CD14-positive monocyte (primary cell): ENCODE data around the gene MYOZ1. TPM values are rescaled to one million over a fixed set of nuclear protein-coding genes. Genes with fewer than 3 reads are reported as not detected.

ENCODE experiments used
- DNase-seq, 3 donors: peaks; one replicate each; pipeline ENCODE4 v3.0.0-alpha.2; 2011 to 2022
- H2AFZ ChIP-seq: 2 replicates; pipeline ENCODE4 v1.6.0; 2012; ENCODE audit warnings: mild to moderate bottlenecking, low read depth, low read length, inconsistent platforms; ENCODE audit not compliant: insufficient read depth, poor library complexity, severe bottlenecking
- H3K27ac ChIP-seq, 2 donors: 1 replicate in 1 of 2; 2 replicates in 1 of 2; pipeline ENCODE4 v1.5.1; 2012 to 2013; ENCODE audit warnings: low read length in 2 of 2, control low read depth in 1 of 2, inconsistent platforms in 1 of 2, low read depth in 1 of 2, mild to moderate bottlenecking in 1 of 2
- H3K27me3 ChIP-seq, 2 donors: one replicate each; pipeline versions ENCODE4 v1.6.0 to v1.6.1; 2011 to 2013; ENCODE audit warnings: low read length in 2 of 2; ENCODE audit not compliant: control insufficient read depth in 2 of 2, insufficient read depth in 2 of 2
- H3K36me3 ChIP-seq, 2 donors: replicated peaks in 1 of 2; 1 replicate in 1 of 2; 2 replicates in 1 of 2; pipeline versions ENCODE4 v1.5.1 to v1.6.1; 2012 to 2013; ENCODE audit warnings: low read length in 2 of 2, control low read depth in 1 of 2, inconsistent platforms in 1 of 2, mild to moderate bottlenecking in 1 of 2; ENCODE audit not compliant: insufficient read depth in 2 of 2, control insufficient read depth in 1 of 2
- H3K4me1 ChIP-seq, 2 donors: 1 replicate in 1 of 2; 2 replicates in 1 of 2; pipeline versions ENCODE4 v1.5.1 to v1.6.1; 2012 to 2013; ENCODE audit warnings: low read length in 2 of 2, control low read depth in 1 of 2, inconsistent platforms in 1 of 2, mild to moderate bottlenecking in 1 of 2, moderate library complexity in 1 of 2; ENCODE audit not compliant: insufficient read depth in 2 of 2, control insufficient read depth in 1 of 2
- H3K4me2 ChIP-seq: replicated peaks from 2 replicates; pipeline ENCODE3; 2012; ENCODE audit warnings: low read length, moderate library complexity, mild to moderate bottlenecking; ENCODE audit not compliant: poor library complexity, severe bottlenecking; ENCODE audit errors: extremely low read depth
- H3K4me3 ChIP-seq, 3 experiments: fragments of 200-600 bp in 1 of 3; sonication (generic) in 1 of 3; replicated peaks in 1 of 3; 1 replicate in 2 of 3; 2 replicates in 1 of 3; pipeline ENCODE4 v1.5.1; 2011 to 2013; ENCODE audit warnings: low read length in 3 of 3, mild to moderate bottlenecking in 3 of 3, control low read depth in 2 of 3, low read depth in 2 of 3, inconsistent platforms in 1 of 3, moderate library complexity in 1 of 3
- H3K79me2 ChIP-seq: 2 replicates; pipeline ENCODE4 v1.6.0; 2012; ENCODE audit warnings: mild to moderate bottlenecking, control low read depth, inconsistent platforms, low read length, moderate library complexity; ENCODE audit not compliant: insufficient read depth
- H3K9ac ChIP-seq: 2 replicates; pipeline ENCODE4 v1.6.0; 2017; ENCODE audit warnings: low read length, mild to moderate bottlenecking; ENCODE audit not compliant: insufficient read depth, poor library complexity, severe bottlenecking
- H3K9me3 ChIP-seq, 2 donors: replicated peaks in 1 of 2; 1 replicate in 1 of 2; 2 replicates in 1 of 2; pipeline versions ENCODE4 v1.5.1 to v1.6.1; 2012 to 2013; ENCODE audit warnings: low read length in 2 of 2, control low read depth in 1 of 2; ENCODE audit not compliant: control insufficient read depth in 1 of 2, insufficient read depth in 1 of 2
- H4K20me1 ChIP-seq: 2 replicates; pipeline ENCODE4 v1.6.0; 2012; ENCODE audit warnings: mild to moderate bottlenecking, low read length, control low read depth, moderate library complexity; ENCODE audit not compliant: insufficient read depth
- H3K27ac Mint-ChIP-seq, 7 donors: one replicate each; pipeline ENCODE4 v1.8.0; 2020; ENCODE audit warnings: mild to moderate bottlenecking in 7 of 7, mixed read lengths in 7 of 7, moderate library complexity in 6 of 7, inconsistent platforms in 2 of 7
- H3K27me3 Mint-ChIP-seq, 3 donors: one replicate each; pipeline ENCODE4 v1.8.0; 2021 to 2022; ENCODE audit warnings: low read depth in 3 of 3, mild to moderate bottlenecking in 3 of 3, mixed read lengths in 3 of 3, moderate library complexity in 3 of 3, inconsistent platforms in 1 of 3
- H3K36me3 Mint-ChIP-seq, 2 donors: one replicate each; pipeline ENCODE4 v1.8.0; 2020; ENCODE audit warnings: mixed read lengths in 2 of 2, inconsistent platforms in 1 of 2, mild to moderate bottlenecking in 1 of 2
- H3K4me1 Mint-ChIP-seq: one replicate; pipeline ENCODE4 v1.8.0; 2020; ENCODE audit warnings: mild to moderate bottlenecking, mixed read lengths
- H3K4me3 Mint-ChIP-seq, 2 donors: one replicate each; pipeline ENCODE4 v1.8.0; 2020; ENCODE audit warnings: mild to moderate bottlenecking in 2 of 2, mixed read lengths in 2 of 2, moderate library complexity in 1 of 2
- H3K9me3 Mint-ChIP-seq, 7 donors: one replicate each; pipeline ENCODE4 v1.8.0; 2020 to 2022; ENCODE audit warnings: mixed read lengths in 7 of 7, mild to moderate bottlenecking in 6 of 7, moderate library complexity in 6 of 7, inconsistent platforms in 2 of 7
- WGBS: methylation state at CpG from one replicate; pipeline ENCODE4 v1.1.5; 2013; ENCODE audit warnings: missing lambda C conversion rate; ENCODE audit not compliant: insufficient coverage; 5-methylcytosine and 5-hydroxymethylcytosine counted together
- intact Hi-C, 2 donors: fragments of 100-400 bp; cut with micrococcal nuclease; formaldehyde crosslinking; loops; one replicate each; pipeline versions ENCODE4 v1.15.0 to v1.15.1; 2023
- polyA plus RNA-seq, 3 donors: library from polyadenylated mRNA; depleted of rRNA in 1 of 3; unstranded in 2 of 3; stranded (reverse) in 1 of 3; fragments of 300-500 nt in 2 of 3; fragments of >200 nt in 1 of 3; fragmentation: Illumina TruSeq in 2 of 3; gene quantifications; 1 replicate in 2 of 3; 2 replicates in 1 of 3; pipeline ENCODE4 v1.2.3, GENCODE V29; 2012 to 2021
- TF ChIP-seq, protein P1 (sequence below): fragments of 200-600 bp; IDR thresholded peaks from one replicate; pipeline ENCODE4 v1.8.0; 2022; ENCODE audit warnings: antibody characterized with exemption, mild to moderate bottlenecking

The MYOZ1 gene
- polyA plus RNA-seq, 3 donors = not detected

- TF ChIP-seq, protein P1, sequence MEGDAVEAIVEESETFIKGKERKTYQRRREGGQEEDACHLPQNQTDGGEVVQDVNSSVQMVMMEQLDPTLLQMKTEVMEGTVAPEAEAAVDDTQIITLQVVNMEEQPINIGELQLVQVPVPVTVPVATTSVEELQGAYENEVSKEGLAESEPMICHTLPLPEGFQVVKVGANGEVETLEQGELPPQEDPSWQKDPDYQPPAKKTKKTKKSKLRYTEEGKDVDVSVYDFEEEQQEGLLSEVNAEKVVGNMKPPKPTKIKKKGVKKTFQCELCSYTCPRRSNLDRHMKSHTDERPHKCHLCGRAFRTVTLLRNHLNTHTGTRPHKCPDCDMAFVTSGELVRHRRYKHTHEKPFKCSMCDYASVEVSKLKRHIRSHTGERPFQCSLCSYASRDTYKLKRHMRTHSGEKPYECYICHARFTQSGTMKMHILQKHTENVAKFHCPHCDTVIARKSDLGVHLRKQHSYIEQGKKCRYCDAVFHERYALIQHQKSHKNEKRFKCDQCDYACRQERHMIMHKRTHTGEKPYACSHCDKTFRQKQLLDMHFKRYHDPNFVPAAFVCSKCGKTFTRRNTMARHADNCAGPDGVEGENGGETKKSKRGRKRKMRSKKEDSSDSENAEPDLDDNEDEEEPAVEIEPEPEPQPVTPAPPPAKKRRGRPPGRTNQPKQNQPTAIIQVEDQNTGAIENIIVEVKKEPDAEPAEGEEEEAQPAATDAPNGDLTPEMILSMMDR = no peak
- intact Hi-C loops = no loop called here
- H3K4me3 Mint-ChIP-seq = no peak overlapping the region
- no peaks in the 10 kb centered on the region for H3K27me3 ChIP-seq
- H3K9ac ChIP-seq = no peak overlapping the region
- no peaks in the 10 kb centered on the region for H3K9me3 ChIP-seq
- H4K20me1 ChIP-seq = no peaks in the 10 kb centered on the region
- no peaks in the 10 kb centered on the region for H3K79me2 ChIP-seq
- peaks cover 3% of the 10 kb centered on the region for H3K4me1 Mint-ChIP-seq
- peaks cover 0 to 4% (median 0%) of the 10 kb centered on the region in 7 donors for H3K9me3 Mint-ChIP-seq
- DNase-seq = no peak
- no peaks in the 10 kb centered on the region for H3K4me1 ChIP-seq
- H3K27ac Mint-ChIP-seq = no peak overlapping the region
- no peak overlapping the region for H2AFZ ChIP-seq
- no peak overlapping the region for H3K4me3 ChIP-seq
- H3K36me3 ChIP-seq = no peaks in the 10 kb centered on the region
- 69% methylated on average over 2 of the region's 3 CpGs for WGBS
- no peaks in the 10 kb centered on the region for H3K27me3 Mint-ChIP-seq
- H3K27ac ChIP-seq = no peak overlapping the region
- no peaks in the 10 kb centered on the region for H3K36me3 Mint-ChIP-seq
- no peak overlapping the region for H3K4me2 ChIP-seq
These were observed 39.8 kb downstream of the MYOZ1 start for GRCh38 chr10:73601486-73601921.

DNA sequence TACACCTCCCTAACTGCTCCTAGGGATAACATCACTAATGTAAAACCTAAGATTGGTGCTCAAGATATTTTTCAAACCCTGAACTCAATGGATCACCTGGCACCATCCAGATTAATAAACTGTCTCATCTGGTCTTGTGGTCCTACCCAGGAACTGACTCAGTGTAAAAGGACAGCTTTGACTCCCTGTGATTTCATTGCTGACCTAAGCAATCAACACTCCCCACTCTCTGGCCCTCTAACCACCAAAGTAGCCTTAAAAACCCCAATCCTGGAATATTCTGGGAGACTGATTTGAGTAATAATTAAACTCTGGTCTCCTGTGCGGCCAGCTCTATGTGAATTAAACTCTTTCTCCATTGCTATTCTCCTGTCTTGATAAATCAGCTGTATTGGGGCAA is 43.9 kb downstream of the MYOZ1 start:
- Mint-ChIP-seq H3K27ac (no peak overlapping the region), H3K9me3 (peaks cover 0 to 4% (median 0%) of the 10 kb centered on the region in 7 donors), H3K36me3 (no peaks in the 10 kb centered on the region), H3K4me1 (peaks cover 3% of the 10 kb centered on the region), H3K4me3 (no peak overlapping the region), H3K27me3 (no peaks in the 10 kb centered on the region)
- Histone ChIP-seq H3K36me3 (no peaks in the 10 kb centered on the region), H3K79me2 (no peaks in the 10 kb centered on the region), H4K20me1 (no peaks in the 10 kb centered on the region), H3K4me3 (no peak overlapping the region), H3K27me3 (no peaks in the 10 kb centered on the region), H3K27ac (no peak overlapping the region), H3K4me1 (no peaks in the 10 kb centered on the region), H3K9ac (no peak overlapping the region), H2AFZ (no peak overlapping the region), H3K9me3 (no peaks in the 10 kb centered on the region), H3K4me2 (no peak overlapping the region)
- DNase-seq = no peak
- WGBS = no CpG with 5 or more reads among the region's 1 CpG
- intact Hi-C loops = no loop called here
- TF ChIP-seq, protein P1 = no peak
